B cell (primary cell): ENCODE results near the gene AMACR. TPM values are rescaled to one million over a fixed set of nuclear protein-coding genes. Genes with fewer than 3 reads are reported as not detected.

ENCODE experiments used
- ATAC-seq: fragments of 200-7000 bp; cut with Tn5 transposase; one replicate; pipeline ENCODE4 v1.10.0; 2021; ENCODE audit warnings: low read depth, mild to moderate bottlenecking, moderate number of reproducible peaks, moderate library complexity
- CTCF ChIA-PET: fragments of 350-600 bp; sonication (Branson Sonifier 250); formaldehyde crosslinking; loops from one replicate; lab custom pipeline; 2021; ENCODE audit warnings: antibody characterized with exemption, inconsistent platforms; lab: Charles Lee
- POLR2A ChIA-PET: fragments of 350-600 bp; sonication (Branson Sonifier 250); formaldehyde crosslinking; loops from one replicate; lab custom pipeline; 2021; ENCODE audit warnings: antibody characterized with exemption; lab: Charles Lee
- DNase-seq: peaks from one replicate; pipeline ENCODE4 v3.0.0; 2013
- H2AFZ ChIP-seq: 2 replicates; pipeline ENCODE4 v1.6.1; 2012; ENCODE audit warnings: mild to moderate bottlenecking, low read depth, low read length; ENCODE audit not compliant: insufficient read depth, poor library complexity, severe bottlenecking
- H3K27ac ChIP-seq, 2 donors: 1 replicate in 1 of 2; 2 replicates in 1 of 2; pipeline ENCODE4 v1.5.1; 2012 to 2013; ENCODE audit warnings: low read length in 2 of 2, mild to moderate bottlenecking in 2 of 2, moderate library complexity in 1 of 2
- H3K27me3 ChIP-seq, 4 experiments: fragments of 200-600 bp in 1 of 4; sonication (generic) in 1 of 4; replicated peaks in 1 of 4; 1 replicate in 2 of 4; 2 replicates in 2 of 4; pipeline versions ENCODE4 v1.6.1 to v1.7.0; 2013 to 2016; ENCODE audit warnings: low read length in 3 of 4, mild to moderate bottlenecking in 2 of 4, mixed read lengths in 1 of 4, moderate library complexity in 1 of 4; ENCODE audit not compliant: insufficient read depth in 4 of 4, control insufficient read depth in 3 of 4; ENCODE audit errors: control extremely low read depth in 1 of 4
- H3K36me3 ChIP-seq, 2 experiments: replicated peaks in 1 of 2; 1 replicate in 1 of 2; 2 replicates in 1 of 2; pipeline versions ENCODE4 v1.6.1 to v1.7.1; 2013; ENCODE audit warnings: low read length in 1 of 2; ENCODE audit not compliant: insufficient read depth in 2 of 2, control insufficient read depth in 1 of 2; ENCODE audit errors: control extremely low read depth in 1 of 2, extremely low read depth in 1 of 2
- H3K4me1 ChIP-seq, 2 donors: fragments of 200-600 bp in 1 of 2; sonication (generic) in 1 of 2; 1 replicate in 1 of 2; 2 replicates in 1 of 2; pipeline versions ENCODE4 v1.5.1 to v1.6.1; 2013 to 2017; ENCODE audit warnings: low read length in 2 of 2; ENCODE audit not compliant: control insufficient read depth in 2 of 2, insufficient read depth in 2 of 2
- H3K4me2 ChIP-seq: replicated peaks from 2 replicates; pipeline ENCODE3; 2012; ENCODE audit warnings: mild to moderate bottlenecking, low read depth, low read length; ENCODE audit not compliant: poor library complexity, severe bottlenecking
- H3K4me3 ChIP-seq, 5 experiments: fragments of 200-600 bp in 1 of 5; sonication (generic) in 1 of 5; 1 replicate in 3 of 5; 2 replicates in 2 of 5; pipeline versions ENCODE4 v1.5.1 to v1.7.0; 2011 to 2016; ENCODE audit warnings: low read length in 4 of 5, mild to moderate bottlenecking in 4 of 5, low read depth in 2 of 5, control low read depth in 1 of 5, moderate library complexity in 1 of 5; ENCODE audit not compliant: insufficient read depth in 1 of 5; ENCODE audit errors: control extremely low read depth in 1 of 5, extremely low read depth in 1 of 5
- H3K79me2 ChIP-seq: fragments of 200-600 bp; sonication (generic); one replicate; pipeline ENCODE4 v1.6.0; 2016; ENCODE audit warnings: low read length; ENCODE audit not compliant: control insufficient read depth, insufficient read depth
- H3K9ac ChIP-seq: fragments of 200-600 bp; sonication (generic); 2 replicates; pipeline ENCODE4 v1.6.1; 2017; ENCODE audit warnings: mild to moderate bottlenecking, low read length, moderate library complexity
- H3K9me3 ChIP-seq, 3 donors: one replicate each; pipeline versions ENCODE4 v1.6.1 to v1.7.1; 2013; ENCODE audit warnings: low read length in 2 of 3; ENCODE audit not compliant: control insufficient read depth in 2 of 3, insufficient read depth in 1 of 3; ENCODE audit errors: control extremely low read depth in 1 of 3
- H4K20me1 ChIP-seq: 2 replicates; pipeline ENCODE4 v1.6.0; 2012; ENCODE audit warnings: mild to moderate bottlenecking, low read length; ENCODE audit not compliant: insufficient read depth, control insufficient read depth, poor library complexity, severe bottlenecking
- H3K27ac Mint-ChIP-seq: one replicate; pipeline ENCODE4 v1.8.0; 2021; ENCODE audit warnings: mixed read lengths
- H3K27me3 Mint-ChIP-seq: one replicate; pipeline ENCODE4 v1.8.0; 2021; ENCODE audit warnings: mixed read lengths
- H3K4me1 Mint-ChIP-seq: one replicate; pipeline ENCODE4 v1.8.0; 2021; ENCODE audit warnings: mixed read lengths
- H3K4me3 Mint-ChIP-seq: one replicate; pipeline ENCODE4 v1.8.0; 2021; ENCODE audit warnings: mixed read lengths
- H3K9me3 Mint-ChIP-seq: one replicate; pipeline ENCODE4 v1.8.0; 2022; ENCODE audit warnings: mixed read lengths; ENCODE audit not compliant: insufficient read depth
- CTCF ChIP-seq: fragments of 200-600 bp; IDR thresholded peaks from one replicate; pipeline ENCODE4 v1.8.0; 2022; ENCODE audit warnings: antibody characterized with exemption, mild to moderate bottlenecking
- EZH2 ChIP-seq: IDR thresholded peaks from 2 replicates; pipeline ENCODE4 v1.6.1; 2012; ENCODE audit warnings: borderline replicate concordance, low read depth, mild to moderate bottlenecking, moderate library complexity, low read length; ENCODE audit not compliant: insufficient read depth, poor library complexity, severe bottlenecking
- WGBS: methylation state at CpG from one replicate; pipeline ENCODE4 v1.1.5; 2013; ENCODE audit warnings: missing lambda C conversion rate; ENCODE audit not compliant: insufficient coverage; 5-methylcytosine and 5-hydroxymethylcytosine counted together
- intact Hi-C: fragments of 100-400 bp; cut with micrococcal nuclease; formaldehyde crosslinking; loops from one replicate; pipeline ENCODE4 v1.10.0; 2022
- polyA plus RNA-seq: library from polyadenylated mRNA; depleted of rRNA; stranded (reverse); fragments of >200 nt; gene quantifications from 2 replicates; pipeline ENCODE4 v1.2.3, GENCODE V29; 2012
- total RNA-seq, 2 donors: library from RNA; stranded (reverse); fragments of 120-200 nt in 1 of 2; gene quantifications; 1 replicate in 1 of 2; 2 replicates in 1 of 2; pipeline versions ENCODE4 v1.2.3 to v1.2.4, GENCODE V29; 2013 to 2022

AMACR gene
- total and polyA plus RNA-seq, 2 donors (not counting 1 experiment from before 2014, with no cell fraction given) = 2.6 to 5.8 TPM

- CTCF ChIA-PET = no interaction called here
- no peaks in the 10 kb centered on the region for H3K9me3 Mint-ChIP-seq
- peaks cover 0 to 5% (median 0%) of the 10 kb centered on the region in 4 experiments for H3K27me3 ChIP-seq
- H3K4me3 ChIP-seq = no peak overlapping the region
- H2AFZ ChIP-seq = no peak overlapping the region
- POLR2A ChIA-PET = no interaction called here
- peaks cover 12% of the 10 kb centered on the region for H3K27me3 Mint-ChIP-seq
- H3K9me3 ChIP-seq = no peaks in the 10 kb centered on the region
- DNase-seq = no peak
- no peak overlapping the region for H3K9ac ChIP-seq
- H3K36me3 ChIP-seq = no peaks in the 10 kb centered on the region
- no peak for ATAC-seq
- intact Hi-C loops = no loop called here
- H3K27ac Mint-ChIP-seq = no peak overlapping the region
- no CpG with 5 or more reads among the region's 2 CpGs for WGBS
- H3K4me3 Mint-ChIP-seq = no peak overlapping the region
- H3K4me2 ChIP-seq = no peak overlapping the region
- TF ChIP-seq EZH2 (no peak), CTCF (no peak)
- no peak overlapping the region for H3K27ac ChIP-seq
- H3K79me2 ChIP-seq = no peaks in the 10 kb centered on the region
- no peaks in the 10 kb centered on the region for H3K4me1 ChIP-seq
- no peaks in the 10 kb centered on the region for H3K4me1 Mint-ChIP-seq
- H4K20me1 ChIP-seq = no peaks in the 10 kb centered on the region
These were observed 34.6 kb downstream of the AMACR start for GRCh38 chr5:33973271-33973670.

GRCh38 chr5:33969572-33970452 is 38.0 kb downstream of the AMACR start:
- H3K27ac ChIP-seq = no peak overlapping the region
- Mint-ChIP-seq H3K27ac (no peak overlapping the region), H3K9me3 (no peaks in the 10 kb centered on the region), H3K27me3 (peaks cover 3% of the 10 kb centered on the region), H3K4me3 (no peak overlapping the region), H3K4me1 (no peaks in the 10 kb centered on the region)
- POLR2A ChIA-PET = interaction anchor here (0.6 kb wide), 1 partner anchor 39 kb away, joined by 3 read pairs; no protein-coding TSS in a partner anchor
- peak overlapping the region; percentile 35 for H2AFZ ChIP-seq
- H3K4me3 ChIP-seq = no peak overlapping the region
- no peaks in the 10 kb centered on the region for H3K79me2 ChIP-seq
- H3K36me3 ChIP-seq = no peaks in the 10 kb centered on the region
- peaks cover 0 to 5% (median 0%) of the 10 kb centered on the region in 4 experiments for H3K27me3 ChIP-seq
- peak; percentile 53 for TF ChIP-seq CTCF
- no peak for TF ChIP-seq EZH2
- CTCF ChIA-PET = interaction anchor here (1.0 to 3.3 kb wide), 12 partner anchors 9 to 542 kb away, joined by 3 to 22 read pairs (median 6); partner anchors contain the start of gene RXFP3
- no peak overlapping the region for H3K9ac ChIP-seq
- WGBS = 59% methylated on average over 9 of the region's 10 CpGs
- H3K9me3 ChIP-seq = no peaks in the 10 kb centered on the region
- H4K20me1 ChIP-seq = no peaks in the 10 kb centered on the region
- intact Hi-C loops = no loop called here
- ATAC-seq = no peak
- no peak overlapping the region for H3K4me2 ChIP-seq
- peak; percentile 14 for DNase-seq
- H3K4me1 ChIP-seq = no peaks in the 10 kb centered on the region
